Natural killer cell (primary cell): ENCODE measurements around the gene LTB4R2. TPM values are rescaled to one million over a fixed set of nuclear protein-coding genes. Genes with fewer than 3 reads are reported as not detected.
A peak's percentile ranks its signal among the peaks of the same experiment; 100 is the strongest.

Source experiments
- ATAC-seq, 3 donors: fragments of 150-1000 bp in 2 of 3; fragments of 200-7000 bp in 1 of 3; cut with Tn5 transposase; 1 replicate in 1 of 3; 2 replicates in 2 of 3; pipeline ENCODE4 v1.10.0; 2021; ENCODE audit warnings: mild to moderate bottlenecking in 2 of 3, moderate library complexity in 2 of 3
- DNase-seq, 2 donors: peaks; one replicate each; pipeline versions ENCODE4 v3.0.0 to v3.0.0-alpha.2; 2013 to 2021; ENCODE audit warnings: mixed read lengths in 1 of 2
- H3K27ac ChIP-seq: one replicate; pipeline ENCODE4 v1.5.1; 2013; ENCODE audit warnings: mild to moderate bottlenecking, low read length
- H3K27me3 ChIP-seq: one replicate; pipeline ENCODE4 v1.6.1; 2013; ENCODE audit warnings: low read length; ENCODE audit not compliant: control insufficient read depth, insufficient read depth
- H3K36me3 ChIP-seq: one replicate; pipeline ENCODE4 v1.6.1; 2013; ENCODE audit warnings: low read length; ENCODE audit not compliant: control insufficient read depth, insufficient read depth
- H3K4me1 ChIP-seq: one replicate; pipeline ENCODE4 v1.6.1; 2013; ENCODE audit warnings: low read length; ENCODE audit not compliant: control insufficient read depth, insufficient read depth
- H3K4me3 ChIP-seq: one replicate; pipeline ENCODE4 v1.5.1; 2013; ENCODE audit warnings: low read length
- H3K9me3 ChIP-seq: one replicate; pipeline ENCODE4 v1.6.1; 2013; ENCODE audit warnings: low read length; ENCODE audit not compliant: control insufficient read depth, insufficient read depth
- H3K27ac Mint-ChIP-seq, 2 donors: one replicate each; pipeline ENCODE4 v1.8.0; 2022; ENCODE audit warnings: mild to moderate bottlenecking in 2 of 2, mixed read lengths in 2 of 2, moderate library complexity in 1 of 2
- H3K27me3 Mint-ChIP-seq, 2 donors: one replicate each; pipeline ENCODE4 v1.8.0; 2022; ENCODE audit warnings: low read depth in 2 of 2, mixed read lengths in 2 of 2
- H3K36me3 Mint-ChIP-seq: one replicate; pipeline ENCODE4 v1.8.0; 2022; ENCODE audit warnings: mixed read lengths
- H3K4me1 Mint-ChIP-seq, 2 donors: one replicate each; pipeline ENCODE4 v1.8.0; 2022; ENCODE audit warnings: mixed read lengths in 2 of 2
- H3K4me3 Mint-ChIP-seq: one replicate; pipeline ENCODE4 v1.8.0; 2022; ENCODE audit warnings: mild to moderate bottlenecking, moderate library complexity, mixed read lengths
- H3K9me3 Mint-ChIP-seq, 2 donors: one replicate each; pipeline ENCODE4 v1.8.0; 2022; ENCODE audit warnings: mixed read lengths in 2 of 2
- WGBS: methylation state at CpG from one replicate; pipeline ENCODE4 v1.1.7; 2013; ENCODE audit warnings: missing lambda C conversion rate; ENCODE audit not compliant: insufficient coverage; 5-methylcytosine and 5-hydroxymethylcytosine counted together
- intact Hi-C: fragments of 100-400 bp; cut with micrococcal nuclease; formaldehyde crosslinking; loops from one replicate; pipeline ENCODE4 v1.14.2; 2022
- total RNA-seq, 4 donors: library from RNA; stranded (reverse); fragments of 120-200 nt in 1 of 4; gene quantifications; one replicate each; pipeline versions ENCODE4 v1.2.3 to v1.2.4, GENCODE V29; 2013 to 2022
- TF ChIP-seq, protein P1 (sequence below): fragments of 200-600 bp; IDR thresholded peaks from one replicate; pipeline ENCODE4 v1.8.0; 2022; ENCODE audit warnings: antibody characterized with exemption

LTB4R2 gene
- total RNA-seq, 3 donors from 2014 or later (not counting 1 experiment from before 2014, with no cell fraction given), result 27.6 to 40.5 (median 37.4) TPM

DNA sequence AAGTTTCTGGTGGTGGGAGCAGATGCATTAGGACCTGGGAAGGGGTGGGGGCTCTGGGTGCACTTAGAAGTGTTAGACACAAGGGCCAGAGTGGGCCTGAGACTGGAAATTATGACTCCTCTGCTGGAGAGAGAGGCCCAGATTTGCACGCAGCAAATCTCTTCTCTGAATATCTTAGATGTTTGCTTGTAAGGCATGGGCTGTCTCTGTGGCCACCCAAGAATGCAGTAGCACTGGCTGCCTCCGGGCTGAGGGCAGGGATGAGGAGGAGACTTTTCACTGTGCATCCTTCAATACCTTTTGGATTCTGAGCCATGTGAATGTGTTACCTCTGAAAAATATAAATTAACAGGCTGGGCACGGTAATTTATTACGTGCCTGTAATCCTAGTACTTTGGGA is 24.6 kb upstream of the LTB4R2 start:
- H3K27me3 ChIP-seq, result no peaks in the 10 kb centered on the region
- Mint-ChIP-seq H3K27me3 (no peaks in the 10 kb centered on the region), H3K27ac (no peak overlapping the region), H3K4me1 (peaks cover 11 to 12% of the 10 kb centered on the region in 2 donors), H3K9me3 (no peaks in the 10 kb centered on the region), H3K36me3 (peaks cover 2% of the 10 kb centered on the region), H3K4me3 (no peak overlapping the region)
- intact Hi-C loops, result no loop called here
- ATAC-seq (no peak), DNase-seq (no peak)
- H3K9me3 ChIP-seq, result no peaks in the 10 kb centered on the region
- peaks cover 16% of the 10 kb centered on the region for H3K4me1 ChIP-seq
- H3K4me3 ChIP-seq, result no peak overlapping the region
- H3K27ac ChIP-seq, result no peak overlapping the region
- H3K36me3 ChIP-seq, result peaks cover 9% of the 10 kb centered on the region
- 97% methylated on average over 4 of the region's 4 CpGs for WGBS
- TF ChIP-seq, protein P1, sequence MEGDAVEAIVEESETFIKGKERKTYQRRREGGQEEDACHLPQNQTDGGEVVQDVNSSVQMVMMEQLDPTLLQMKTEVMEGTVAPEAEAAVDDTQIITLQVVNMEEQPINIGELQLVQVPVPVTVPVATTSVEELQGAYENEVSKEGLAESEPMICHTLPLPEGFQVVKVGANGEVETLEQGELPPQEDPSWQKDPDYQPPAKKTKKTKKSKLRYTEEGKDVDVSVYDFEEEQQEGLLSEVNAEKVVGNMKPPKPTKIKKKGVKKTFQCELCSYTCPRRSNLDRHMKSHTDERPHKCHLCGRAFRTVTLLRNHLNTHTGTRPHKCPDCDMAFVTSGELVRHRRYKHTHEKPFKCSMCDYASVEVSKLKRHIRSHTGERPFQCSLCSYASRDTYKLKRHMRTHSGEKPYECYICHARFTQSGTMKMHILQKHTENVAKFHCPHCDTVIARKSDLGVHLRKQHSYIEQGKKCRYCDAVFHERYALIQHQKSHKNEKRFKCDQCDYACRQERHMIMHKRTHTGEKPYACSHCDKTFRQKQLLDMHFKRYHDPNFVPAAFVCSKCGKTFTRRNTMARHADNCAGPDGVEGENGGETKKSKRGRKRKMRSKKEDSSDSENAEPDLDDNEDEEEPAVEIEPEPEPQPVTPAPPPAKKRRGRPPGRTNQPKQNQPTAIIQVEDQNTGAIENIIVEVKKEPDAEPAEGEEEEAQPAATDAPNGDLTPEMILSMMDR, result no peak

DNA sequence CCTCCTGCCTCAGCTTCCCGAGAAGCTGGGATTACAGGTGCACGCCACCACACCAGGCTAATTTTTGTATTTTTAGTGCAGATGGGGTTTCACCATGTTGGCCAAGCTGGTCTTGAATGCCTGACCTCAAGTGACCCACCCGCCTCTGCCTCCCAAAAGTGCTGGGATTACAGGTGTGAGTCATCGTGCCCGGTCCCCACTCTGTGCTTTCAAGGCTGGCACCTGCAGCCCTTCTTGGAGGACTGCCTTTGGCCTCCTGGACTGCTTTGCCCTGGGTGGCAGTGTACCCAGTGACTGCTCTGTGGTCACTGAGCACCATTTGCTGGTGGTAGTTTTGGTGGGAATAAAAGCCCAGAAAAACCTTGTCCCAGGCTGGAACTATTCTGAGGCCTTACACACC is 22.9 kb upstream of the LTB4R2 start:
- TF ChIP-seq, protein P1, result no peak
- Histone ChIP-seq H3K27ac (no peak overlapping the region), H3K27me3 (no peaks in the 10 kb centered on the region), H3K9me3 (no peaks in the 10 kb centered on the region), H3K4me3 (no peak overlapping the region), H3K36me3 (peaks cover 24% of the 10 kb centered on the region), H3K4me1 (peaks cover 19% of the 10 kb centered on the region)
- H3K4me1 Mint-ChIP-seq, result no peaks in the 10 kb centered on the region
- peaks cover 9% of the 10 kb centered on the region for H3K36me3 Mint-ChIP-seq
- H3K27ac Mint-ChIP-seq, result no peak overlapping the region
- no peaks in the 10 kb centered on the region for H3K9me3 Mint-ChIP-seq
- 96% methylated on average over 5 of the region's 5 CpGs for WGBS
- DNase-seq, result no peak
- H3K4me3 Mint-ChIP-seq, result no peak overlapping the region
- no peak for ATAC-seq
- intact Hi-C loops, result no loop called here
- no peaks in the 10 kb centered on the region for H3K27me3 Mint-ChIP-seq

DNA sequence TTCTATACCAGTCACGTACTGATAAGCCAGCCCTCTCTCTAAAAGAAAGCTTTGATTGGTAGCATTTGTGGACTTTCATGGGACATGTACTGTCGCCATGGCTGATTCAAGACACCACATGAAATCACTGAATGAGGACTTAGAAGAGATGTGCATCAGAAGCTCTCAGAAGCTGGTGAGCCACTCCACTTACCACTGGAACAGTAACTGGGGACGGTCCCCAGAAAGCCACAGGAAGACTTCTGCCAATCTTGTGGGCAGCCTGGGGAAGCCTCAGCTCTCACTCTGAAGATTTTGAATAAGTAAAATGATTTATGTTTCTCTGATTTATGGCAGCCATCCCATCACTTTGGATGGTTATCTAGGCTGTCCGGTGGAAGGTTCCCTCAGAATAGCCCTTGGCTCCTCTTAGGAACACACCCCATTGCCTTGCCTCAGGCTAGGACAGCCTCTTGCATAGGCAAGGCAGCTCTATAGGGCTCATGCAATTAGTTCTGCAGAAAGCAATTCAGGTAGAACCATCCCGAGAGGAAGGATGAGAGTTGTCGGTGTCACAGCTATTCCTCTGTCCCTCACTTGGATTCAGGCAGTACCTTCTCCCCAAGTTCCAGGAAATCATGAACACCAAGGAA is 20.2 kb upstream of the LTB4R2 start:
- H3K27me3 Mint-ChIP-seq, result no peaks in the 10 kb centered on the region
- intact Hi-C loops, result no loop called here
- Histone ChIP-seq H3K36me3 (peaks cover 35% of the 10 kb centered on the region), H3K27ac (no peak overlapping the region), H3K9me3 (no peaks in the 10 kb centered on the region), H3K27me3 (no peaks in the 10 kb centered on the region), H3K4me1 (peaks cover 16% of the 10 kb centered on the region), H3K4me3 (no peak overlapping the region)
- WGBS, result 52% methylated on average over 6 of the region's 6 CpGs
- H3K9me3 Mint-ChIP-seq, result no peaks in the 10 kb centered on the region
- peaks cover 9% of the 10 kb centered on the region for H3K36me3 Mint-ChIP-seq
- TF ChIP-seq, protein P1, result no peak
- no peak overlapping the region for H3K4me3 Mint-ChIP-seq
- H3K4me1 Mint-ChIP-seq, result no peaks in the 10 kb centered on the region
- peak in 2 of 3 donors; percentile 21 to 55 for ATAC-seq
- H3K27ac Mint-ChIP-seq, result no peak overlapping the region
- peak in 1 of 2 donors; percentile 53 for DNase-seq

DNA sequence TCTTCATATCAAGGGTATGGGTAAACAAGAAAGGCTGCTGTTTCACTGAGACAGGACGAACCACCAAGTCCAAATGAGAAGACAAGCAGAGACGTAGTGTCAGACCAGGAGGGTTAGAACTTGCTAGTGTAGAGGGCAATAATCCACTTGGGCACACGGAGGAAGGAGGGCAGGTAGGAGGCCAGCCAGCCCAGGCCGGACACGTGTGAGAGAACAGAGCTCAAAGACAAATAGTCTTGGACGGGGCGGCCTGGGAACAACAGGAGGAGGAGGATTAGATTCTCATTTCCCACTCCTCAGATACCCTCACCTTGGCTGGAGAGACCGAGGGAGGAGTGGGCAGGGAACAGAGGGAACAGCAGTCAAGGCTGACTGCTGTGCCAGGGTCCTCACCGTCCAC is 19.2 kb upstream of the LTB4R2 start:
- H3K9me3 ChIP-seq, result no peaks in the 10 kb centered on the region
- H3K4me3 ChIP-seq, result no peak overlapping the region
- H3K27me3 ChIP-seq, result no peaks in the 10 kb centered on the region
- Mint-ChIP-seq H3K9me3 (no peaks in the 10 kb centered on the region), H3K36me3 (peaks cover 11% of the 10 kb centered on the region), H3K4me3 (no peak overlapping the region), H3K4me1 (no peaks in the 10 kb centered on the region), H3K27ac (no peak overlapping the region), H3K27me3 (no peaks in the 10 kb centered on the region)
- peaks cover 39% of the 10 kb centered on the region for H3K36me3 ChIP-seq
- DNase-seq (no peak), ATAC-seq (no peak)
- H3K4me1 ChIP-seq, result peaks cover 16% of the 10 kb centered on the region
- TF ChIP-seq, protein P1, result no peak
- H3K27ac ChIP-seq, result no peak overlapping the region
- 95% methylated on average over 8 of the region's 9 CpGs for WGBS
- intact Hi-C loops, result no loop called here
